Measurements from ENCODE around the gene PPP2R2C.

DNA sequence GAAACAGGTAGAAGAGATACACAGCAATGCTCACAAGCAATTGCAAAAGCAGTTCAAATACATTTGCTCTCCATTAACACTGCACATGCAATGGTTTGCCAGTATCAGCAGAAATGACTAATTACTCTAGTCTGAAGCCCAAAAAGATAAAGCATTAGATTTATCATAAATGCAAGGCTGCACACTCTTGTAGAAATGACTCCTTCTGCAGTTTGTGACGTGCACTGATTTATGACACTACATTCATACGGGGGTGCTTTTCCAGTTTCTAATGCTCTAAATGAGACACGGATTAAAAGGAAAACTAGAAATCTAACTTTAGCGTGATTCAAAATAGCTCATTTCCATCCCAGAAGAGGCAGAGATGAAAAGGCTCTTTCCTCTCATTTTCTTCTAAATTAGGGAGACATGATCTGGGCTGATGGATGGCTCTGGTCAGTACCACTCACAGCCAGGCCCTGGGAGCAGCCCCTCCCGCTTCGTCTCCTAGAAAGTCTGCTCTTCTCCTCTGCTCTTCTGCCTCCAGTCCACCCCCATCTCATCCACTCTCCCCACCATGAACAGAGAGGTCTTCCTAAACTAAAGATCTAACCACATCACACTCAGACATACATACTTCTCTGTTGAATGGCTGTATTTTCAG is 33.2 kb downstream of the PPP2R2C start:
- TF ChIP-seq YY1 (IDR thresholded peaks at IDR 0.05; ENCODE audit: insufficient read depth, insufficient read length) = no peak
- TF ChIP-seq ZNF274 (IDR thresholded peaks at IDR 0.05; ENCODE audit: low read depth, low read length) = no peak

All from NT2/D1 (cell line).